ENCODE results near the gene OR4F6. TPM values are rescaled to one million over a fixed set of nuclear protein-coding genes. Genes with fewer than 3 reads are reported as not detected.

The OR4F6 gene
- not detected in 5 replicates for total RNA-seq (2022; extraction: Qiagen RNA extraction)

GRCh38 chr15:101803209-101803608 lies at the start of gene OR4F6:
TSS of gene OR4F6 (plus strand) at chr15:101803509. CDS start at chr15:101805720, 2,211 bp downstream.

DNA sequence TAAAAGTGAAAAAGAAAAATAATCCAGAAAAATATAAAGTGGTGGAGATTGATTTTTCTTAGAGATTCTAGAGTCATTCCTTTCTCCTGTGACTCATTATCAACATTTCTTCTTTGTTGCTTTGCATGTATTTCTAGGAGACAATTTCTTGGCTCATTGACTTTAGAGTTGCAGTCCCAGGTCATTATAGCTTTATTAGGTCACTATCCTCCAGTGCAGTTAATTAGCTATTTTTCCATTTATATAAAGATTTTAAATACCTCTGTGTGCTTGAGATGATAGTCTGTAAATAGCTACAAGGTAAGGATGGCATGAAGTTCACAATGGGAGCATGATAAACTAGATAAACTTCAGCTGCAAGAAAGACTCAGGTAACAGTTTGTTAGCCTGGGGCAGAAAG lies 8.6 kb downstream of the OR4F6 start, which contains the start of gene OR4F15:
TSS of gene OR4F15 (plus strand) at position 301 of the 400 bp plus-strand sequence. CDS start 5,985 bp downstream, outside the sequence.

Other genes starting within 250 kb of the OR4F6 start
- gene TM2D3, start 151.1 kb upstream of the OR4F6 start, total RNA-seq (2022; extraction: Qiagen RNA extraction): 30.5 to 31.7 TPM (median 31.2 TPM) in 5 replicates
- 6.5 to 9.9 TPM (median 7.7 TPM) in 5 replicates for gene TARS3, start 79.0 kb upstream of the OR4F6 start, total RNA-seq (2022; extraction: Qiagen RNA extraction)
- not detected in 5 replicates for gene OR4F15, start 8.7 kb downstream of the OR4F6 start, total RNA-seq (2022; extraction: Qiagen RNA extraction)

All from A549 treated with Hydrocortisone at 1 μM for 4 hours (cell line).